ENCODE data around the gene CDH5.

Gene CDH5

DNA sequence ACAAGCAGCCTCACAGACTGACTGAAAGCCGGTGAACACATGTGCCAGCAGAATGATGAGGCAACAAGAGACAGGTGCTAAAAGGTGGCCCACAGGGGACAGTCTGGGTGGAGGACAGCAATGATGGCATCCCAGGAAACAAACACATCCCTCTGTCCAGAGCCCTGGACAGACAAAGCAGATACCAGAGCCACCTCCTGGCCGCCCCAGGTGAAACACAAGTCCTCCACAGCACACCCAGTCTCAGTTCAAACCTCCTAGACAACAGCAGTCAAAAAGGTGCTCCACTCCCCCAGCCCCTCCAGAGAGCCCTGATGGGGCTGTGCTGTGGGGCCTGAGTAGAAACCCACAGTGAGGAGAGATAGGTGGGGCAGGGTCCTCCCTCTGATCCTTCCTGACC, 20.3 kb upstream of the CDH5 start:
- Histone ChIP-seq H2AK5ac (ENCODE audit: low read depth, low read length) (peak overlapping the region; percentile 20), H3K27me3 (ENCODE audit: control insufficient read depth in 3 of 3, insufficient read depth in 3 of 3, low read depth in 1 of 3, low read length in 3 of 3) (peaks cover 0 to 7% (median 0%) of the 10 kb centered on the region in 3 experiments), H3K36me3 (replicated peaks in 1 of 2; ENCODE audit: control insufficient read depth in 2 of 2, insufficient read depth in 2 of 2, low read length in 2 of 2) (no peaks in the 10 kb centered on the region), H3K4me2 (ENCODE audit: insufficient read depth, low read length, poor library complexity, severe bottlenecking) (no peak overlapping the region), H2BK12ac (ENCODE audit: low read length) (no peak overlapping the region), H2BK5ac (ENCODE audit: low read length) (no peak overlapping the region), H3K79me1 (ENCODE audit: low read depth, low read length) (no peaks in the 10 kb centered on the region), H2BK15ac (ENCODE audit: low read length) (no peak overlapping the region), H3K27ac (replicated peaks; ENCODE audit: low read length) (no peak overlapping the region), H2BK120ac (ENCODE audit: low read depth, low read length) (no peak overlapping the region), H3K9me3 (replicated peaks in 1 of 2; ENCODE audit: control insufficient read depth in 2 of 2, insufficient read depth in 1 of 2, low read depth in 1 of 2, low read length in 2 of 2) (peaks cover 0 to 3% of the 10 kb centered on the region in 2 donors), H3K4me3 (ENCODE audit: low read length in 2 of 2) (no peak overlapping the region), H3K18ac (ENCODE audit: low read length) (peak overlapping the region; percentile 68), H3K23ac (ENCODE audit: low read depth, low read length, poor library complexity) (no peak overlapping the region), H2AFZ (ENCODE audit: low read length) (no peak overlapping the region), H3K4me1 (ENCODE audit: control insufficient read depth in 2 of 2, insufficient read depth in 1 of 2, low read depth in 1 of 2, low read length in 2 of 2) (peaks cover 0 to 6% of the 10 kb centered on the region in 2 donors), H4K91ac (ENCODE audit: low read depth, low read length, poor library complexity) (no peak overlapping the region), H3K4ac (ENCODE audit: low read length) (no peak overlapping the region), H4K8ac (ENCODE audit: low read depth, low read length) (no peak overlapping the region), H3K9ac (ENCODE audit: low read depth, low read length, poor library complexity) (no peak overlapping the region), H3K14ac (ENCODE audit: low read length) (no peak overlapping the region)
- WGBS, 2 donors (ENCODE audit: extremely low coverage in 2 of 2, insufficient read length in 2 of 2, insufficient replicate concordance in 1 of 2), result no CpG with 5 or more reads among the region's 2 CpGs
- DNase-seq (ENCODE audit: low spot score), result no peak

DNA sequence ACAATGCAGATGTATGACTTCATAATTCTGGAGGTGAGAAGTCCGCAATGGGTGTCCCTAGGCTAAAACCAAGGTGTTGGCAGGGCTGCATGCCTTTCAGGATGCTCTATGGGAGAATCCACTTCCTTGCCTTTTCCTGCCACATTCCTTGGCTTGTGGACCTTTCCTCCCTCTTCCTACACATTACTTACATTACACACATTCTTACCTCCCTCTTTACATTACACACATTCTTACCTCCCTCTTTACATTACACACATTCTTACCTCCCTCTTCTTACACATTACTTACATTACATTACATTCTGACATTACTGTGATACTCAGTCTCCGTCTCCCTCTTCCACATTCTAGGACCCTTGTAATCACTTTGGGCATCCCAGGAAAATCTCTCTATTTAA, 14.2 kb upstream of the CDH5 start:
- H3K9ac ChIP-seq (ENCODE audit: low read depth, low read length, poor library complexity), result no peak overlapping the region
- H2BK5ac ChIP-seq (ENCODE audit: low read length), result no peak overlapping the region
- H3K79me1 ChIP-seq (ENCODE audit: low read depth, low read length), result no peaks in the 10 kb centered on the region
- H2BK12ac ChIP-seq (ENCODE audit: low read length), result no peak overlapping the region
- no peak overlapping the region for H3K23ac ChIP-seq (ENCODE audit: low read depth, low read length, poor library complexity)
- H3K18ac ChIP-seq (ENCODE audit: low read length), result no peak overlapping the region
- no peak overlapping the region for H2AK5ac ChIP-seq (ENCODE audit: low read depth, low read length)
- H3K9me3 ChIP-seq (replicated peaks in 1 of 2; ENCODE audit: control insufficient read depth in 2 of 2, insufficient read depth in 1 of 2, low read depth in 1 of 2, low read length in 2 of 2), result peaks cover 0 to 3% of the 10 kb centered on the region in 2 donors
- H3K14ac ChIP-seq (ENCODE audit: low read length), result no peak overlapping the region
- H3K4me2 ChIP-seq (ENCODE audit: insufficient read depth, low read length, poor library complexity, severe bottlenecking), result no peak overlapping the region
- H4K8ac ChIP-seq (ENCODE audit: low read depth, low read length), result no peak overlapping the region
- H4K91ac ChIP-seq (ENCODE audit: low read depth, low read length, poor library complexity), result no peak overlapping the region
- no peak overlapping the region for H2BK15ac ChIP-seq (ENCODE audit: low read length)
- no peak overlapping the region for H3K4ac ChIP-seq (ENCODE audit: low read length)
- no peaks in the 10 kb centered on the region for H3K36me3 ChIP-seq (replicated peaks in 1 of 2; ENCODE audit: control insufficient read depth in 2 of 2, insufficient read depth in 2 of 2, low read length in 2 of 2)
- no peak overlapping the region for H2BK120ac ChIP-seq (ENCODE audit: low read depth, low read length)
- H3K27ac ChIP-seq (replicated peaks; ENCODE audit: low read length), result no peak overlapping the region
- no peak overlapping the region for H2AFZ ChIP-seq (ENCODE audit: low read length)
- no peak overlapping the region for H3K4me3 ChIP-seq (ENCODE audit: low read length in 2 of 2)
- no peak for DNase-seq (ENCODE audit: low spot score)
- H3K27me3 ChIP-seq (ENCODE audit: control insufficient read depth in 3 of 3, insufficient read depth in 3 of 3, low read depth in 1 of 3, low read length in 3 of 3), result peaks cover 0 to 14% (median 0%) of the 10 kb centered on the region in 3 experiments
- 100% methylated on average over 1 of the region's 2 CpGs; no CpG with 5 or more reads in 1 of the 2 donors for WGBS, 2 donors (ENCODE audit: extremely low coverage in 2 of 2, insufficient read length in 2 of 2, insufficient replicate concordance in 1 of 2)
- H3K4me1 ChIP-seq (ENCODE audit: control insufficient read depth in 2 of 2, insufficient read depth in 1 of 2, low read depth in 1 of 2, low read length in 2 of 2), result peaks cover 0 to 7% of the 10 kb centered on the region in 2 donors

DNA sequence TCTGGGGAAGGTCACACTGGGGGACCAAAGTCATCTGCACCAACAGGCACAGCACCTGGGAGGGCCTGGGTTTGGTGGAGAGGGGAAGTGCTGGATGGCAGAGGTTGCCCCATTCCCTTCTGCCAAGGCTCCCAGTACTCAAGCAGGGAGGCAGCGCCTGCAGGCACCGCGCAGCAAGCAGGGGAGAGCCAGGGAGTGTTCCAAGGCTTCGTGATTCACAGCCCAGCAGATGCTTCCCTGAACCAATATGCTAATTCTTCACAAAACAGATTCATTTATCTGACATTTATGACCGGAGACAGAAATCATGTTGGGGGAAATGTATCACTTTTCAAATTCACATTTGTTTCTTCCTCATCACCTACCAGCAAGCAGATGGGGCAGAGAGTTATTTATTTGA, 13.4 kb upstream of the CDH5 start:
- peak overlapping the region; percentile 48 for H4K91ac ChIP-seq (ENCODE audit: low read depth, low read length, poor library complexity)
- no CpG with 5 or more reads among the region's 5 CpGs for WGBS, 2 donors (ENCODE audit: extremely low coverage in 2 of 2, insufficient read length in 2 of 2, insufficient replicate concordance in 1 of 2)
- peak overlapping the region; percentile 85 for H2AK5ac ChIP-seq (ENCODE audit: low read depth, low read length)
- no peaks in the 10 kb centered on the region for H3K36me3 ChIP-seq (replicated peaks in 1 of 2; ENCODE audit: control insufficient read depth in 2 of 2, insufficient read depth in 2 of 2, low read length in 2 of 2)
- no peak overlapping the region for H3K4me2 ChIP-seq (ENCODE audit: insufficient read depth, low read length, poor library complexity, severe bottlenecking)
- H2BK12ac ChIP-seq (ENCODE audit: low read length), result no peak overlapping the region
- peaks cover 0 to 7% of the 10 kb centered on the region in 2 donors for H3K4me1 ChIP-seq (ENCODE audit: control insufficient read depth in 2 of 2, insufficient read depth in 1 of 2, low read depth in 1 of 2, low read length in 2 of 2)
- no peak overlapping the region for H2AFZ ChIP-seq (ENCODE audit: low read length)
- H4K8ac ChIP-seq (ENCODE audit: low read depth, low read length), result peak overlapping the region; percentile 83
- no peak overlapping the region for H2BK5ac ChIP-seq (ENCODE audit: low read length)
- no peak overlapping the region for H2BK120ac ChIP-seq (ENCODE audit: low read depth, low read length)
- H3K14ac ChIP-seq (ENCODE audit: low read length), result no peak overlapping the region
- no peak overlapping the region for H3K4ac ChIP-seq (ENCODE audit: low read length)
- no peak overlapping the region for H3K9ac ChIP-seq (ENCODE audit: low read depth, low read length, poor library complexity)
- peak overlapping the region; percentile 31 for H2BK15ac ChIP-seq (ENCODE audit: low read length)
- H3K79me1 ChIP-seq (ENCODE audit: low read depth, low read length), result no peaks in the 10 kb centered on the region
- peak overlapping the region; percentile 53 for H3K18ac ChIP-seq (ENCODE audit: low read length)
- DNase-seq (ENCODE audit: low spot score), result no peak
- peak overlapping the region; percentile 63 for H3K23ac ChIP-seq (ENCODE audit: low read depth, low read length, poor library complexity)
- H3K9me3 ChIP-seq (replicated peaks in 1 of 2; ENCODE audit: control insufficient read depth in 2 of 2, insufficient read depth in 1 of 2, low read depth in 1 of 2, low read length in 2 of 2), result peaks cover 0 to 3% of the 10 kb centered on the region in 2 donors
- H3K4me3 ChIP-seq (ENCODE audit: low read length in 2 of 2), result no peak overlapping the region
- peaks cover 0 to 14% (median 0%) of the 10 kb centered on the region in 3 experiments for H3K27me3 ChIP-seq (ENCODE audit: control insufficient read depth in 3 of 3, insufficient read depth in 3 of 3, low read depth in 1 of 3, low read length in 3 of 3)
- H3K27ac ChIP-seq (replicated peaks; ENCODE audit: low read length), result no peak overlapping the region

DNA sequence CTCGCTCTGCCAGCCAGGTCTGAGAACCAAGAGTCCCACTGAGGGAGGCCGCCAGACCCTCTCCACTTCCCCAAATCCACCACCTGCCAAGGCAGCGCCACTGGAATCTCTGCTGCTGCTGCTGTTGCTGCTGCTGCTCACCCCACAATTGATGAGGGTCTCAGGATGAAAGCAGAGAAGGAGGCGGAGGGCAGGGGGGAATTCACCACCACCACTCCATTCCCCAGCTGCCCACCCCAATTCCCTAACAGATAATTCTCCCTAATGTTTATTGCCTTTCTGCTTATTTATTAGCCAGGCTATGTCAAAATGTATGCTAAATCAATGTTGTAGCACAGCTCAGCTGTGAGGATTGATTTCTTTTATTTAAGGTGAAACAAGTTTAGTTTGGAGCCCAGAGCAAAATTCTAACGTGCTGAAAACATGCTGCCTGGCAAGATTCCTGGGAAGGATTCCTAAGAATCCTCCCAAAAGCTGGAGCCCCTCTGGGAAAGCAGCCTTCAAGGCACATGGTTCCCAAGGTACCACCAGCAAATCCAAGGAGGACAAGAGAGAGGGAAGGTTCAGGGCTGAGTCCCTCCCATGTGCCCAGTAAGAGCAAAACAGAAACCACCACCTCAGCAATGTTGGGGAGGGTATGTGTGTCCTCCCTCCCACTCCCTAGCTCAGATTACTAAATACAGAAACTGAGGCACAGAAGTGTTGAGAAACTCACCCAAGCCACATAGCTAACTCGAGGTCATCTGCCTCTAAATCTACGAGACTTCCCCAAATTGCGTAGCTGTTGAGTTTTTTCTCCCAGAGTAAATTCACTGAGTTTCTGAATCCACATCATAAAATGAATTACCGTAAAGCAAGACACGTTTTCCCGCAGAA, 12.2 kb upstream of the CDH5 start:
- Histone ChIP-seq H3K4me3 (ENCODE audit: low read length in 2 of 2) (no peak overlapping the region), H3K27ac (replicated peaks; ENCODE audit: low read length) (no peak overlapping the region), H3K18ac (ENCODE audit: low read length) (no peak overlapping the region), H2BK5ac (ENCODE audit: low read length) (no peak overlapping the region), H3K4me1 (ENCODE audit: control insufficient read depth in 2 of 2, insufficient read depth in 1 of 2, low read depth in 1 of 2, low read length in 2 of 2) (peaks cover 5 to 7% of the 10 kb centered on the region in 2 donors), H3K4ac (ENCODE audit: low read length) (no peak overlapping the region), H4K8ac (ENCODE audit: low read depth, low read length) (no peak overlapping the region), H3K27me3 (ENCODE audit: control insufficient read depth in 3 of 3, insufficient read depth in 3 of 3, low read depth in 1 of 3, low read length in 3 of 3) (peaks cover 0 to 14% (median 0%) of the 10 kb centered on the region in 3 experiments), H4K91ac (ENCODE audit: low read depth, low read length, poor library complexity) (no peak overlapping the region), H3K14ac (ENCODE audit: low read length) (no peak overlapping the region), H3K9ac (ENCODE audit: low read depth, low read length, poor library complexity) (no peak overlapping the region), H3K4me2 (ENCODE audit: insufficient read depth, low read length, poor library complexity, severe bottlenecking) (no peak overlapping the region), H3K9me3 (replicated peaks in 1 of 2; ENCODE audit: control insufficient read depth in 2 of 2, insufficient read depth in 1 of 2, low read depth in 1 of 2, low read length in 2 of 2) (peaks cover 0 to 3% of the 10 kb centered on the region in 2 donors), H2AK5ac (ENCODE audit: low read depth, low read length) (no peak overlapping the region), H2BK120ac (ENCODE audit: low read depth, low read length) (no peak overlapping the region), H3K79me1 (ENCODE audit: low read depth, low read length) (no peaks in the 10 kb centered on the region), H3K36me3 (replicated peaks in 1 of 2; ENCODE audit: control insufficient read depth in 2 of 2, insufficient read depth in 2 of 2, low read length in 2 of 2) (no peaks in the 10 kb centered on the region), H2BK12ac (ENCODE audit: low read length) (no peak overlapping the region), H2BK15ac (ENCODE audit: low read length) (no peak overlapping the region), H3K23ac (ENCODE audit: low read depth, low read length, poor library complexity) (no peak overlapping the region), H2AFZ (ENCODE audit: low read length) (no peak overlapping the region)
- no peak for DNase-seq (ENCODE audit: low spot score)
- no CpG with 5 or more reads among the region's 11 CpGs for WGBS, 2 donors (ENCODE audit: extremely low coverage in 2 of 2, insufficient read length in 2 of 2, insufficient replicate concordance in 1 of 2)

Data from neuronal stem cell (in vitro differentiated cells).